ENCODE data around the gene RAPGEF1. TPM values are rescaled to one million over a fixed set of nuclear protein-coding genes. Genes with fewer than 3 reads are reported as not detected.

The RAPGEF1 gene
- total RNA-seq, 1 donor from 2014 or later, result 76.8 TPM

GRCh38 chr9:131577005-131578000 is 162.6 kb downstream of the RAPGEF1 start:
- no peak for DNase-seq (ENCODE audit: low read depth)
- Histone ChIP-seq H2AFZ (ENCODE audit: low read depth, low read length) (no peak overlapping the region), H3K79me2 (ENCODE audit: insufficient read depth, low read length) (no peaks in the 10 kb centered on the region), H3K27me3 (ENCODE audit: insufficient read depth, low read length) (no peaks in the 10 kb centered on the region), H3K27ac (ENCODE audit: low read depth, low read length) (no peak overlapping the region), H3K9ac (ENCODE audit: low read length) (no peak overlapping the region), H3K4me1 (ENCODE audit: insufficient read depth, low read length) (no peaks in the 10 kb centered on the region), H3K36me3 (ENCODE audit: insufficient read depth, low read length) (no peaks in the 10 kb centered on the region), H3K4me2 (ENCODE audit: low read length) (no peak overlapping the region), H3K4me3 (ENCODE audit: insufficient read depth, low read depth, low read length) (no peak overlapping the region), H3K9me3 (ENCODE audit: insufficient read depth, low read depth, low read length) (no peaks in the 10 kb centered on the region), H4K20me1 (ENCODE audit: insufficient read depth, low read length) (no peaks in the 10 kb centered on the region)
- no peaks in the 10 kb centered on the region for H3K27me3 Mint-ChIP-seq (ENCODE audit: low read depth, unreplicated experiment)
- peaks cover 8% of the 10 kb centered on the region for H3K36me3 Mint-ChIP-seq (ENCODE audit: low read depth, unreplicated experiment)
- H3K4me3 Mint-ChIP-seq (ENCODE audit: unreplicated experiment), result no peak overlapping the region
- no peaks in the 10 kb centered on the region for H3K9me3 Mint-ChIP-seq (ENCODE audit: unreplicated experiment)
- TF ChIP-seq EZH2 (IDR thresholded peaks at IDR 0.05; ENCODE audit: insufficient read depth, low read length) (no peak), CTCF (IDR thresholded peaks at IDR 0.05; ENCODE audit: insufficient read depth, low read depth, low read length) (no peak)
- no peaks in the 10 kb centered on the region for H3K4me1 Mint-ChIP-seq (ENCODE audit: low read depth, unreplicated experiment)
- no peak for FAIRE-seq
- no peak overlapping the region for H3K27ac Mint-ChIP-seq (ENCODE audit: unreplicated experiment)

GRCh38 chr9:131575946-131576853 is 163.7 kb downstream of the RAPGEF1 start:
- Mint-ChIP-seq H3K27me3 (ENCODE audit: low read depth, unreplicated experiment) (no peaks in the 10 kb centered on the region), H3K27ac (ENCODE audit: unreplicated experiment) (no peak overlapping the region), H3K4me1 (ENCODE audit: low read depth, unreplicated experiment) (no peaks in the 10 kb centered on the region), H3K9me3 (ENCODE audit: unreplicated experiment) (no peaks in the 10 kb centered on the region), H3K4me3 (ENCODE audit: unreplicated experiment) (no peak overlapping the region), H3K36me3 (ENCODE audit: low read depth, unreplicated experiment) (peaks cover 5% of the 10 kb centered on the region)
- Histone ChIP-seq H3K4me1 (ENCODE audit: insufficient read depth, low read length) (no peaks in the 10 kb centered on the region), H3K27ac (ENCODE audit: low read depth, low read length) (no peak overlapping the region), H3K9me3 (ENCODE audit: insufficient read depth, low read depth, low read length) (no peaks in the 10 kb centered on the region), H2AFZ (ENCODE audit: low read depth, low read length) (no peak overlapping the region), H3K79me2 (ENCODE audit: insufficient read depth, low read length) (no peaks in the 10 kb centered on the region), H3K36me3 (ENCODE audit: insufficient read depth, low read length) (no peaks in the 10 kb centered on the region), H3K27me3 (ENCODE audit: insufficient read depth, low read length) (no peaks in the 10 kb centered on the region), H3K4me2 (ENCODE audit: low read length) (no peak overlapping the region), H3K9ac (ENCODE audit: low read length) (no peak overlapping the region), H3K4me3 (ENCODE audit: insufficient read depth, low read depth, low read length) (no peak overlapping the region), H4K20me1 (ENCODE audit: insufficient read depth, low read length) (no peaks in the 10 kb centered on the region)
- no peak for TF ChIP-seq EZH2 (IDR thresholded peaks at IDR 0.05; ENCODE audit: insufficient read depth, low read length)
- TF ChIP-seq CTCF (IDR thresholded peaks at IDR 0.05; ENCODE audit: insufficient read depth, low read depth, low read length), result no peak
- no peak for DNase-seq (ENCODE audit: low read depth)
- no peak for FAIRE-seq

Measured in astrocyte (in vitro differentiated cells and primary cell).